K562 (cell line): Measurements from ENCODE around the gene EMC6. TPM values are rescaled to one million over a fixed set of nuclear protein-coding genes. Genes with fewer than 3 reads are reported as not detected.

Experiments
- ARHGAP35 ChIP-seq: fragments of 450-650 bp; IDR thresholded peaks from 2 replicates; pipeline ENCODE4 v1.6.1; 2018; ENCODE audit not compliant: partially characterized antibody
- ARNT ChIP-seq, 2 experiments: fragments of 450-650 bp; IDR thresholded peaks; 2 replicates each; pipeline ENCODE4 v1.6.1; 2016; ENCODE audit warnings: mild to moderate bottlenecking in 1 of 2
- CBX5 ChIP-seq: IDR thresholded peaks from 2 replicates; pipeline ENCODE4 v1.6.1; 2014; ENCODE audit warnings: low read depth, borderline replicate concordance
- CHD4 ChIP-seq: fragments of 200-600 bp; sonication (generic); IDR thresholded peaks from 3 replicates; pipeline ENCODE4 v1.6.1; 2012; ENCODE audit warnings: low read depth, mild to moderate bottlenecking, mixed read lengths, low read length, inconsistent platforms; ENCODE audit not compliant: insufficient read depth, insufficient replicate concordance, poor library complexity, severe bottlenecking
- CREB3L1 ChIP-seq: fragments of 450-650 bp; IDR thresholded peaks from 2 replicates; pipeline ENCODE4 v1.6.1; 2014; ENCODE audit warnings: low read depth, mild to moderate bottlenecking, moderate library complexity, borderline replicate concordance
- ETV5 ChIP-seq: sonication (generic); formaldehyde crosslinking; IDR thresholded peaks from 2 replicates; pipeline ENCODE4 v1.4.0; 2020; ENCODE audit warnings: low read depth, mild to moderate bottlenecking, missing genetic modification reagents
- JUN ChIP-seq, 2 experiments: sonication (generic) in 1 of 2; formaldehyde crosslinking in 1 of 2; IDR thresholded peaks; 2 replicates each; pipeline versions ENCODE4 v1.6.1 to v1.8.0; 2012 to 2022; ENCODE audit warnings: borderline replicate concordance in 2 of 2, mild to moderate bottlenecking in 2 of 2, improper control_type of control experiment in 1 of 2, low read depth in 1 of 2, low read length in 1 of 2, missing genetic modification reagents in 1 of 2
- KDM1A ChIP-seq, 2 experiments: fragments of 450-650 bp; IDR thresholded peaks; 2 replicates each; pipeline ENCODE4 v1.6.1; 2016; ENCODE audit warnings: mild to moderate bottlenecking in 2 of 2
- NFIC ChIP-seq: fragments of 450-650 bp; IDR thresholded peaks from 2 replicates; pipeline ENCODE4 v1.6.1; 2017; ENCODE audit warnings: mild to moderate bottlenecking, inconsistent platforms
- NFXL1 ChIP-seq: fragments of 450-650 bp; formaldehyde crosslinking; IDR thresholded peaks from 2 replicates; pipeline ENCODE4 v1.4.0; 2021; ENCODE audit warnings: mild to moderate bottlenecking
- NR3C1 ChIP-seq: sonication (generic); formaldehyde crosslinking; IDR thresholded peaks from 2 replicates; pipeline ENCODE4 v1.8.1; 2022; ENCODE audit warnings: missing genetic modification reagents
- NUFIP1 ChIP-seq: fragments of 450-650 bp; IDR thresholded peaks from 2 replicates; pipeline ENCODE4 v1.6.1; 2018; ENCODE audit not compliant: partially characterized antibody
- RBFOX2 ChIP-seq: fragments of 200-400 bp; formaldehyde crosslinking; IDR thresholded peaks from 2 replicates; pipeline ENCODE4 v1.6.1; 2017; ENCODE audit warnings: low read depth, mild to moderate bottlenecking, low read length, moderate library complexity
- RFX1 ChIP-seq: fragments of 450-650 bp; IDR thresholded peaks from 2 replicates; pipeline ENCODE4 v1.6.1; 2016; ENCODE audit warnings: mild to moderate bottlenecking, moderate library complexity
- SAFB ChIP-seq: fragments of 200-400 bp; formaldehyde crosslinking; IDR thresholded peaks from 2 replicates; pipeline ENCODE4 v1.6.1; 2017; ENCODE audit warnings: low read depth, low read length, borderline replicate concordance
- SMAD4 ChIP-seq: fragments of 250-450 bp; sonication (Bioruptor Pico); conservative IDR thresholded peaks from 2 replicates; pipeline ENCODE4 v1.8.0; 2021; ENCODE audit warnings: inconsistent platforms, mild to moderate bottlenecking, moderate library complexity
- SRSF7 ChIP-seq: fragments of 200-400 bp; formaldehyde crosslinking; optimal IDR thresholded peaks from 2 replicates; pipeline ENCODE3; 2017; ENCODE audit warnings: mild to moderate bottlenecking, low read depth, low read length
- ZEB2 ChIP-seq: fragments of 450-650 bp; IDR thresholded peaks from 2 replicates; pipeline ENCODE4 v1.6.1; 2016
- ZNF143 ChIP-seq: sonication (generic); formaldehyde crosslinking; IDR thresholded peaks from 2 replicates; pipeline ENCODE4 v1.9.0; 2022; ENCODE audit warnings: mild to moderate bottlenecking, missing genetic modification reagents
- ZNF277 ChIP-seq: fragments of 250-450 bp; sonication (Bioruptor Pico); IDR thresholded peaks from 2 replicates; pipeline ENCODE4 v1.8.0; 2022; ENCODE audit warnings: inconsistent platforms, mild to moderate bottlenecking, moderate library complexity, borderline replicate concordance
- ZNF561 ChIP-seq: fragments of 450-650 bp; formaldehyde crosslinking; conservative IDR thresholded peaks from 2 replicates; pipeline ENCODE4 v1.4.0; 2020; ENCODE audit warnings: mild to moderate bottlenecking, moderate library complexity
- ZNF57 ChIP-seq: fragments of 450-650 bp; formaldehyde crosslinking; IDR thresholded peaks from 2 replicates; pipeline ENCODE4 v1.4.0; 2020; ENCODE audit warnings: mild to moderate bottlenecking, moderate library complexity
- ZNF830 ChIP-seq: fragments of 250-450 bp; sonication (Bioruptor Pico); IDR thresholded peaks from 2 replicates; pipeline ENCODE4 v1.5.0; 2021; ENCODE audit warnings: mild to moderate bottlenecking
- polyA plus RNA-seq, 8 experiments: library from polyadenylated mRNA; depleted of rRNA in 4 of 8; stranded (reverse) in 5 of 8; unstranded in 3 of 8; fragments of >200 nt; fragmentation: Nextera tagmentation in 2 of 8; fragmentation: Illumina TruSeq in 1 of 8; extraction: Ambion mirVana in 2 of 8; extraction: Trizol in 1 of 8; gene quantifications; 2 replicates each; pipeline versions ENCODE4 v1.2.1 to v1.2.3, GENCODE V29; 2011 to 2014; ENCODE audit warnings: inconsistent platforms in 1 of 8, missing spikeins in 1 of 8
- total RNA-seq, 7 experiments: library from RNA; depleted of rRNA in 6 of 7; stranded (reverse); fragments of >200 nt in 6 of 7; fragmentation: Illumina TruSeq in 2 of 7; extraction: Trizol in 2 of 7; gene quantifications; 2 replicates each; pipeline versions ENCODE4 v1.2.1 to v1.2.3, GENCODE V29; 2011 to 2021; ENCODE audit warnings: low replicate concordance in 1 of 7

Gene EMC6
- total and polyA plus RNA-seq, 9 of the 15 experiments (the other 6 are each of a cell fraction or from before 2014, with no cell fraction given): 2.9 to 136 (median 24.9) TPM

DNA sequence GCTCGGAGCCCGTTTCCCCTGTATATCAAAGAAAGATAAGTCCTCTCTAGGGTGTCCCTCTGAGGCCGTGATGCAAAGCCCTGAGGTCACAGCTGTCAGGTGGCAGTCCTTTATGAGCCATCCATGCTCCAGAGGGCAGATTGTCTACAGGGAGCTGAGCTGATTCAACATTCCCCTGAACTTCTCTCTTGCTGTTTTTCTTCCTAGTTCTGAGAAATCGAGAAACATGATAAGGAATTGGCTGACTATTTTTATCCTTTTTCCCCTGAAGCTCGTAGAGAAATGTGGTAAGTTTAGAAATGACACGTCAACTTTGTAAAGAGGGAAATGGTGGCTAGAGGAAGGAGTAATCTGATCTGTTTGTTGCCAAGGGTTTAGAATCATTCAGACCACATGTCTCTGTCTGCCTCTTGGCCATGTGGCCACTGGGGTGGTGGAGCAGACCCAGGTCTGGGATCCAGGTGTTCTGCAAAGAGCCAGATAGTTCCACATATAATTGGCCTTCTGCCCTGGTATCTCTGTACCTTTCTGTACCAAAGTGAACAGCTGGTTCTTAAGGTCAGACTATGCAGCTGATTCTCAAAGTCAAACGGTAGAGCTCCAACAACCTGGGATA lies 28.5 kb upstream of the EMC6 start (continued):
- TF ChIP-seq ETV5 (CRISPR knock-in tag) (no peak), CREB3L1 (peak; percentile 82; the same call in 1 of the 2 replicates), ZNF277 (CRISPR knock-in tag) (no peak), KDM1A (IDR thresholded peaks at IDR 0.05) (peak; percentile 83 to 86), SAFB (no peak), RFX1 (peak; percentile 68; the same call in 1 of the 2 replicates), NR3C1 (CRISPR knock-in tag) (no peak), JUN (IDR thresholded peaks at IDR 0.05; ENCODE audit: borderline replicate concordance, low read depth, low read length) (peak; percentile 10; the same call in 1 of the 2 replicates), JUN (CRISPR knock-in tag; IDR thresholded peaks at IDR 0.05; ENCODE audit: borderline replicate concordance) (no peak), ARNT (IDR thresholded peaks at IDR 0.05) (0 out of 4 replicates have a peak, but pooled peaks of 1 of the 2 experiments have one; percentile 59), NFIC (peak; percentile 71), CBX5 (no peak), ZNF561 (no peak), ARHGAP35 (no peak), ZNF830 (CRISPR knock-in tag) (no peak), RBFOX2 (no peak), ZEB2 (peak; percentile 51; the same call in 1 of the 2 replicates), NUFIP1 (no peak), ZNF143 (no peak), CHD4 (no peak), NFXL1 (no peak), ZNF57 (CRISPR knock-in tag) (no peak), SMAD4 (CRISPR knock-in tag) (peak; percentile 75), SRSF7 (no peak)
